Activated T-cell treated with anti-CD3 and anti-CD28 coated beads, Interleukin-2, amount 50 U/mL, for 1 hour (primary cell): ENCODE data around the gene UQCR11.

ENCODE experiments used
- DNase-seq: peaks from one replicate; pipeline ENCODE4 v3.0.0-alpha.2; 2020

The UQCR11 gene

DNA sequence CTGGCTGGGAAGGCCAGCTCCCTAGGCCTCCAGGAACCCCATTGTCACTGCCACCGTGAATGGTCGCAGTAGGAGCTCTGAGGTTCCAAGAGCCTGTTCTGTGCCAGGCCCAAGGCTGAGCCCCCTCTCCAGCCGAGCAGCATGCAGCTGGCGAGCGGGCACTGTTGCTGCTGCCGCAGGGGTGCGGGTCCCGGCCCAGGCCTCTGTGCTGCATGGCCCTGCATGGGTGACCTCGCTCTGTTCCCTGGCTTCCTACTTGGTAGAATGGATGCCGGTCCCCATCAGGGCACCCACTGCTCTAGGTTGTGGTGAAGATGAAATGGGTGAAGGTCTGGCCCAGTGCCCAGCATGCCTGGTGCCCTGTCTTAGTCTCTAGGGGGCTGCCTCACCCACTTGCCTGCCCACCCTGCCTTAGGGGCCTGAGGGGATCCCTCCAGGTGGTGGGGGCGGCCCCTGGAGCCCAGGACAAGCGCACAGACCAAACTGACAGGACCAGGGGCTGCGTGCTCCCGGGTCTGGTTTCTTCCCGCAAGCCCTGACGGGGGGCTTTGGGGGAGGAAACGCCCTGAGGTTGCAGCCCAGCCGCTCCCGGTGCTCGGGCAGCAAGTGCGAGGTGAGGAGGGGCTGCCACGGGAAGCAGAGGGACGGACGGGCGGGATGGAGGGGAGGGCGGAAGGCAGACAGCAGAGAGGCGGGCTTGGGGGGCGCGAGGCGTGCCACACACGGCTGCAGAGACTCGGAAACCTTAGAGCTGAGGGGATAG lies 8.7 kb upstream of the UQCR11 start:
- no peak for DNase-seq

- no peak for DNase-seq
Measured at GRCh38 chr19:1613146-1613545, 7.9 kb upstream of the UQCR11 start.

- DNase-seq: no peak
Measured at GRCh38 chr19:1612114-1613086, 7.1 kb upstream of the UQCR11 start.

DNA sequence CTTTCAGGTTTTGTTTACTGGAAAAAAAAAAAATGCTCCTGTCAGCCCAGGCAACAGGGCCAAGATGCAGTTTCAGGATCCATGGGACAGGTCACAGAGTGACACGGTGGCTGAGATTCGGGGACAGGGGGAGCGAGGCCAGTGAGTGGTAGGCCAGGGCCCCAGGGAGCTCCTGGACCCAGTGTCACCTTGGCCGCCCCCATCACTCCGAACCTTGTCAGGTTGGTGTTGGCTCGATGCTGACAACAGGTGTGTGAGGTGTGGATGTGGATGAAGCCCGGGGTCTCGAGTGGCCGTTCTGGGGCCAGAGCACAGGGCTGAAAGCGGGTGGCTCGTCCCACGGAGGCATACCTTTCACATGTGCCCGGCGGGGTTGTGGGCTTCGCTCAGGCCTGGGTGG lies 6.1 kb upstream of the UQCR11 start:
- DNase-seq: no peak

DNA sequence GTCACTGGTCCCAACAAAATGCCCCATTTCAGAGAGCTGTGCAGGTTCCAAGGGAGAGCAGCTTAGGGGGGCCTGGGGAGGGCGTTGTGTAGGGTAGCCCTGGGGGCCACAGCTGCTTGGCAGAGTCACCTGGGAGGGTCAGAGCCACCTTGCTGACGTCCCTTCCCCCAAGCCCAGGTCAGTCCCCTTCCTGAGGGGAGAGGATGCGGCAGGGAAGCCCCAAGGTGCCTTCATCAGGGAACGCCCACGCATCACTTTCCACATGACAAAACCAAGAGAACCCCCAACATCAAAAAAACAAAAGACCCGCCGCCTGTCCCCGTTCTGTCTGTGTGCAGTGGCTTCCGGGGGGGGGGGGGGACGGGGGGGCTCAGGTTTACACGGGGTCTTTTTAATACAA lies 5.3 kb upstream of the UQCR11 start:
- DNase-seq: no peak

GRCh38 chr19:1609680-1610474 lies 4.6 kb upstream of the UQCR11 start:
- DNase-seq: no peak

GRCh38 chr19:1609103-1609396 lies 3.8 kb upstream of the UQCR11 start:
- peak; percentile 36 for DNase-seq

GRCh38 chr19:1608359-1609102 lies 3.3 kb upstream of the UQCR11 start:
- peak; percentile 37 for DNase-seq

DNA sequence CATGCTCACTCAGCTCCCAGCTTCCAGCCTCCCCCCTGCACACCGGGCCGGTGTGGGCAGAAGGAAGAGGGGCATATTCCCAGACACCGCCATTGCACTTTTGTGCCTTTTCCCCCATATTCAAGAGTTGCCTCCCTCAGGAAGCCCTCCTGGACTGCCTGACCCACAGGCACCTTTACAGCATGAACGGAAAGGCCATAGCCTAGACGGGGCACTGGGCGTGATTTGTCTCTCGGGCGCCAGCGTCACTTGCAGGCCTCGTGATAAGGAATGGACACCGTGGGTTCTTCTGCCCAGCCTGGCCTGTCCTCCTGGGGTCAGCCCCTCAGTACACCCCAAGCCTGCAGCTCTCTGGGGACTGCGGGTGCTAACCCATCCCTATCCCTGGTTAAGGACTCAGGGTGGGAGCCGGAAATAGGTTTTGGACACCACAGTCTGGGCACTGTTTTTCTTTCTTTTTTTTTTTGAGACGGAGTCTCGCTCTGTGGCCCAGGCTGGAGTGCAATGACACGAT lies 933 bp upstream of the UQCR11 start:
- DNase-seq: no peak

- DNase-seq: no peak
Measured at GRCh38 chr19:1602091-1602707, 3.1 kb downstream of the UQCR11 start.

DNA sequence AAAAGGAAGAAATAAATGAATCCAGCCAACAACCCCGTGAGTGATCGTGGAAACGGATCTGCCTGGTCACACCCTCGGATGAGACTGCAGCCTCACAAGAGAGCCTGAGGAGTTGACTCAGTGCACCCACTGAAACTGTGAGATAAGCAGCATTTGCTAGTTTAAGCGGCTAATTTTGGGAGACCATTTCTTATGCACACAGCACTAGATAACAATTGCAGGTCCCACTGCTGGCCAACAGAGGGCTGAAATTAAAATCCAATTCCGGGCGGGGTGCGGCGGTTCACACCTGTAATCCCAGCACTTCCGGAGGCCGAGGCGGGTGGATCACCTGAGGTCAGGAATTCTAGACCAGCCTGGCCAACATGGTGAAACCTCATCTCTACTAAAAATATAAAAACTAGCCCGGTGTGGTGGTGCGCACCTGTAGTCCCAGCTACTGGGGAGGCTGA lies 3.6 kb downstream of the UQCR11 start:
- no peak for DNase-seq

DNA sequence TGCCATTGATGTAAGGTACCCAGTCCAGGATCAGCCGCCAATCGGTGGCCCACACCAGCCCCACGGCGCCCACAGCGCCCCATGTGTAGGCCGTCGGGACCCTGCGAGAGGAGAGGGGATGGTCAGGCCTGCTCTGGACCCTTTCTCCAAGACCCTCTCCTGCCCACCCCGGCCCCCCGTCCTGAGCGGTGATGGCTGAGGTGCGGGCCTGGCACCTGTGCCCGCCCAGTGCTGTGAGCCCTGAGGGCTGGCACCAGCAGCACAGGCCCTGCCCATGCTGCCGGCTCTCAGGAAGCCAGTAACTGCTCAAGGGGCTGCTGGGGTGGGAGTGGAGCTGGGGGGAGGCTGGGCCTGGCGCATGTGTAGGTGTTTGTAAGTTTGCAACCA lies 5.8 kb downstream of the UQCR11 start:
- DNase-seq: no peak

DNA sequence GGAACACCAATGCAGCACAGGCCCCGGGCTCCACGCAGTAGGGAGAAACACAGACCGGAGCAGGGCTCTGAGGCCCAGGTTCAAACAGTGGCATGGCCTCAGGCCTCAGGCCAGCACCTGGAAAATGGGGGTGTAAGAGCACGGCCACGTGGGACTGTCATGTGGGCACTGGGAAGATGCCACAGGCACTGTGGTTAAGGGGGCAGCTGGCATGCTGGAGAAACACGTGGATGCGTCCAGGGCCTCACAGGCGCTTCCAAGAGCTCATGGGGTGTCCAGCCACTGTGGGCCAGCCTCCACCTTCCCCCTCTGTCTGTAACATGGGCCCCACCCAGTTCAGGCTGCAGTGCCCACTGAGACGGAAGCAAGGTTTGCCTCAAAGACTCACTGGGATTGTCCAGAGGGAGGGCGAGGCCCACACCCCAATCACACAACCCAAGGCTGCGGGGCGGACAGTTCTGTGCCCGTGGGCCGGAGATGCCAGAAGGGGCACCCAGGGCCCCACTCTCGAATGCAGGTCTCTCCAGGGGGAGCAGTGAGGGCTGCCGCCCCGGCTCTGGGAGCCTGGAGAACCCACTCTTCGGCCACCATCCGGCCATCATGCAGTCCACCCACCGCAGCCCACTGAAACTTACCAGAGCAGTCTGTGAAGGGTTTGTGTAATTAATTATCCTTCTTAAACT lies 6.3 kb downstream of the UQCR11 start:
- no peak for DNase-seq

GRCh38 chr19:1593501-1593772 lies 11.8 kb downstream of the UQCR11 start:
- no peak for DNase-seq

GRCh38 chr19:1592755-1593500 lies 12.3 kb downstream of the UQCR11 start, which contains the start of gene MBD3:
Gene MBD3 (minus strand): TSS chr19:1592865. CDS start chr19:1592631, 234 bp downstream.
- peak; percentile 89 for DNase-seq

DNA sequence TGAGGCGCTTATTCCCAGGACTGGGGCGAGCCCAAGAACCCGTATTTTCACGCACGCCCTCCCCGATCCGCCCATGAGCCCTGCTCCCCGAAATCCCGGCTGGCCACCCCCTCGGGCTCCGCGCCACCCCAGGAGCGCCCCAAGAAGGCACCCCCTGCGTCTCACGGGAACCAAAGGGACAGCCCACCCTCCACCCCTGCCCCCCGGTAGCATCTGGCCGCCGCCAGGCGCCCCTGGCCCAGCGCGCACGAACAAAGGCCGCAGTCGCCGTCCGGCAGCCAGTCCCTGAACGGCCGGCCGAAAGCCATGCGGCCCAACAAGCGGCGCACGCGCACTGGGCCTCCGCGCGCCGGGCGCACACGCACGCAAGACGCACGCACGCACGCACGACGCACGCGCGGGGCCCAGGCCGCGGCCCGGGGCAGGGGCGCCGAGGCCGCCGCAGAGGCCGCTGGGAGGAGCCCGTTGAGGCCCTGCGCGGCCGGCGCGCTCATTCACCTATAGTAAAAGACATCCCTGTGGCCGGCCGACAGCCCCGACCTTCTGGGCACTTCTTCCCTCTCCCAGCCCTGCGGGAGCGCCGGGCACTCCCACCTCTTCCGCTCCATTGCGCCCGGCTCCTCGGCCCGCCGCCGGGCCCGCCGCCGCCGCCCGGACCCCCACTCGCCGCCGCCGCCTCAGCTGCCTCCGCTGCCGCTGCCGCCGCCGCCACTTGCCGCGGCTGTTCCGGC lies 13.1 kb downstream of the UQCR11 start:
- DNase-seq: peak; percentile 86

DNA sequence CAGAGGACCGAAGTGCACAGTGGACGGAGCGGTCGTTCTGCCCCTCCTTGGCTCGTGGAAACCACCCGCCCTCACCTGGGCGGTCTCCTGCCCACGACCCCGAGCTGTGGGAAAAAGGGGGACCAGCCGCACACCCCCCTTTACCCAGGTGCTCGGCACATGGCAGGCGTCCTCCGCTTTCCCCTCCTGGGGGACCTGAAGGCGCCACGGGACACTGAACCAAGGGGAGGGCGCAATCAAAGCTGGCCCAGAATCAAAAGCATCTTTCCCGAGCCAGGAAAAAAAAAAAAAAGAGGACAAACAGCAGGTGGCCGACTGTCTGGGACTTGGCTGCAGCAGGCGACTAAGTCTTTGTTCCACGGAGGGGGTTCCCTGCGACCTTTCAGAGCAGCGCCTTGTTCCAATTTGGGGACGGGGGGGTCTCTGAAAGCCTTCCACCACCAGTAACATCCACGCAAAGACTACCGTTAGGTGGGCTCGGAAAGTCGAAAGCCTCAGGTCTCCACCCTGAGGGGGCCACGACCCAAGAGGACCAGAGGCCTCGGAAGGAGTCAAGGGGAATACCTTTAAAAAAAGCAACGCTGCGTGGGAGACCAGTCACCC lies 13.7 kb downstream of the UQCR11 start:
- no peak for DNase-seq

GRCh38 chr19:1590641-1591397 lies 14.4 kb downstream of the UQCR11 start:
- no peak for DNase-seq

DNA sequence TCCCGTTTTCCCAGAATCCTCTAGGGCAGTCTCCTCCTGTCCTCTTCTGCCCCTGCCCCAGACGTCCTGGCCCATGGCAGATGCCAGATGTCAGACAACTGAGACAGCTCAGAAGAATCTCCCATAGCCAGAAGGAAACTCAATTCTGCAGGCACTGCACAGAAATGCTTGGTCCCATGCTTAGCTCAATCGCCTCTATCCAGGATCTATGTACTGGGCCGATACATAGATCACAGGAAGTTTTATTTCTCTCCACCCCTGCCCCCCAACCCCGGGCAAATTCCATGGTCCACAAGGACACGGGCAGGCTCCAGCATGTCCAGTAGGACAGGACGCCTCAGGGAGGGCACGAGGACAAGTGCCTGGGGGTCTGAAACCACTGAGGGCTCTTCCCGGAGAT lies 17.4 kb downstream of the UQCR11 start:
- no peak for DNase-seq
